Muscle layer of colon (tissue), 2 donors: ENCODE data around the gene RBBP4.

Experiments used
- H3K27ac ChIP-seq: one replicate; pipeline ENCODE4 v1.7.0; 2013; ENCODE audit warnings: low read depth, mild to moderate bottlenecking, low read length, moderate library complexity
- H3K27me3 ChIP-seq, 2 donors: one replicate each; pipeline ENCODE4 v1.7.0; 2013; ENCODE audit warnings: low read length in 2 of 2, mild to moderate bottlenecking in 2 of 2; ENCODE audit not compliant: insufficient read depth in 2 of 2, control insufficient read depth in 1 of 2
- H3K36me3 ChIP-seq: one replicate; pipeline ENCODE4 v1.7.0; 2013; ENCODE audit warnings: mild to moderate bottlenecking, low read length; ENCODE audit not compliant: insufficient read depth
- H3K4me1 ChIP-seq: one replicate; pipeline ENCODE4 v1.7.0; 2013; ENCODE audit warnings: mild to moderate bottlenecking, low read length; ENCODE audit not compliant: insufficient read depth
- H3K4me3 ChIP-seq, 2 donors: one replicate each; pipeline ENCODE4 v1.7.0; 2013; ENCODE audit warnings: low read length in 2 of 2, low read depth in 1 of 2, mild to moderate bottlenecking in 1 of 2, moderate library complexity in 1 of 2
- H3K9ac ChIP-seq: one replicate; pipeline ENCODE4 v1.7.0; 2013; ENCODE audit warnings: low read length
- H3K9me3 ChIP-seq: one replicate; pipeline ENCODE4 v1.7.0; 2013; ENCODE audit warnings: mild to moderate bottlenecking, low read length
- donor health status: abdominal sarcoma.
- donor health status: Adenocarcinoma of cecum.

The RBBP4 gene

DNA sequence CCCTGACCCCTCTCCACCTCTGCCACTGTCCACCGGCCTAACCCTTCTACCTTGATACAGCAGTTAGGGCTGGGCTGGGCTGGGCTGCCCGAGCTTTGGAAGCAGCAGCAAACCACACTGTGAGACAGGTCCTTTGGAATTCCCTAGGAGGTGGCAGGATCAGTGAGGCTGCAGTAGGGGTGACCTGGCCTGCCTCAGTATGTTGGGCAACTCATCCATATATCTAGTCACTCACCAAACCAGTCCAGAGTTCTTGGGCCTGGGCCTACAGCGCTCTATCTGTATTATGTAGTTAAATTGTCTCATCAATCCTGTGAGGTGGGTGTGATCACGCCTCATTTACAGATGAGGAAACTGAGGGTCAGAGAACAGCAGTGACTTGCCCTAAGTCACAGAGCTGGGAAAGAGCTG, 64.9 kb downstream of the RBBP4 start:
- no peak overlapping the region for H3K9ac ChIP-seq

DNA sequence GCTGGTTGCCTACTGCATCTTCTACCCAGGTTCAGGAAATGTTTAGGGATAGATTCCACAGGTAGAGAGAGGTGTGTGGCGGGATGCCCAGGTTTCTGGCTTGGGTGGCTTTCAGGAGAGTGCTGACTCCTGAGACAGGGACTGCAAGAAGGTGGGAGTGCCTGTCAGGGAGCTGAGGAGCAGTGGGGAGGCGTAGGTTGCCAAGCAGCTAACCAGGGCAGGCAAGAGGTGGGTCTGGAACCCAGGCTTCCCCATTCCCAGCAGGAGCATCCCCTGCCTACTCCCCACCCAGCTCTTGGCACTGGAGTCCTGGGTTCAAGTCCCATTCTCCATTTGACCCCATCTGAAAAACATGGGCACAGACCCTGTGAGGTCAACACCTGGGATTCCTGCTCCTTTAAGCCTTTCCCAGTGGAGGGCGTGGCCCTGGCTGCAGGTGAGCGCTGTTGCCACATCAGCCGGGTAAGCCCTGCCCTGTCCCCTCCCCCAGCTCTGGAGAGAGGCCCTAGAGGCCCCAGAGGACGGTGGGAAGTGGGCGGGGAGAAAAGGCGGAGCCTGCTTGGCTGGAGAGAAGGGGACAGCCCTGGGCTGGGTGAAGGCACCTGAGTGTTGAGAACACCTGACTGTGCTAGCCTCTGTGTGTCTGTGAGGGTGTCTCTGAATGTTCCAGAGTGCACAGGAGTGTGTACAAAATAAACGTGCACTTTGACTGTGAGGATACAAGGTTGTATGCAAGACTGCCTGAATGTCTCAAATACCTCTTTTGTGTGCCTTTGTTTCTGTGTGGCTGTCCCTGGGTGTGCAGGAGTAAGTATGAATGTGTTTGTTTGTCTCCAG, 65.5 kb downstream of the RBBP4 start:
- Histone ChIP-seq H3K9me3 (no peaks in the 10 kb centered on the region), H3K4me1 (no peaks in the 10 kb centered on the region), H3K4me3 (no peak overlapping the region), H3K27ac (no peak overlapping the region), H3K36me3 (no peaks in the 10 kb centered on the region), H3K9ac (no peak overlapping the region), H3K27me3 (no peaks in the 10 kb centered on the region)

More for the DNA sequence above, 64.9 kb downstream of the RBBP4 start:
- no peak overlapping the region for H3K4me3 ChIP-seq
- no peaks in the 10 kb centered on the region for H3K36me3 ChIP-seq
- no peak overlapping the region for H3K27ac ChIP-seq
- no peaks in the 10 kb centered on the region for H3K4me1 ChIP-seq
- H3K9me3 ChIP-seq: no peaks in the 10 kb centered on the region
- H3K27me3 ChIP-seq: no peaks in the 10 kb centered on the region

- Histone ChIP-seq H3K9me3 (no peaks in the 10 kb centered on the region), H3K4me3 (no peak overlapping the region), H3K4me1 (no peaks in the 10 kb centered on the region), H3K36me3 (no peaks in the 10 kb centered on the region), H3K27me3 (no peaks in the 10 kb centered on the region), H3K27ac (no peak overlapping the region), H3K9ac (no peak overlapping the region)
Measured at GRCh38 chr1:32717503-32717902, 66.5 kb downstream of the RBBP4 start.

GRCh38 chr1:32718036-32718435, 67.0 kb downstream of the RBBP4 start:
- Histone ChIP-seq H3K9me3 (no peaks in the 10 kb centered on the region), H3K9ac (no peak overlapping the region), H3K36me3 (no peaks in the 10 kb centered on the region), H3K27me3 (no peaks in the 10 kb centered on the region), H3K4me1 (no peaks in the 10 kb centered on the region), H3K4me3 (no peak overlapping the region), H3K27ac (no peak overlapping the region)

DNA sequence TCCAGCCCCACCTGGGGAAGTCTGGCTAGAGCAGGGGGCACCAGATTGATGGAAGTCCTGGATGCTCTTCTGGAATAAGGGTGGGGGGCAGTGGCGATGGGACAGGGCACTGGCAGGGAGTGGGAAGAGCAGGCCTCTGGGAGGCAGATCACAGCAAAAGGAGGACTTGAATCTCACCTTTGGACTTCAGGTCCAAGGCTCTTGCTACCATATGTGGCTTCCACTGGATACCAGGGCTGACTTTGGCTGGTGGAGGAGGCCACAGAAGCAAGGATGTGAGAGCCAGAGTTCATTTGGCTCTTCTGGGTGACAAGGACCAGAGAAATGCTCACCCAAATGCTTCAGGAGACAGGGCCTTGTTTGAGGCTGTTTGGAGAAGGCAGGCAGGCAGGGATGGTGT, 67.5 kb downstream of the RBBP4 start:
- H3K4me3 ChIP-seq: no peak overlapping the region
- no peaks in the 10 kb centered on the region for H3K27me3 ChIP-seq
- no peaks in the 10 kb centered on the region for H3K9me3 ChIP-seq
- H3K9ac ChIP-seq: no peak overlapping the region
- H3K4me1 ChIP-seq: no peaks in the 10 kb centered on the region
- H3K36me3 ChIP-seq: no peaks in the 10 kb centered on the region
- H3K27ac ChIP-seq: no peak overlapping the region

DNA sequence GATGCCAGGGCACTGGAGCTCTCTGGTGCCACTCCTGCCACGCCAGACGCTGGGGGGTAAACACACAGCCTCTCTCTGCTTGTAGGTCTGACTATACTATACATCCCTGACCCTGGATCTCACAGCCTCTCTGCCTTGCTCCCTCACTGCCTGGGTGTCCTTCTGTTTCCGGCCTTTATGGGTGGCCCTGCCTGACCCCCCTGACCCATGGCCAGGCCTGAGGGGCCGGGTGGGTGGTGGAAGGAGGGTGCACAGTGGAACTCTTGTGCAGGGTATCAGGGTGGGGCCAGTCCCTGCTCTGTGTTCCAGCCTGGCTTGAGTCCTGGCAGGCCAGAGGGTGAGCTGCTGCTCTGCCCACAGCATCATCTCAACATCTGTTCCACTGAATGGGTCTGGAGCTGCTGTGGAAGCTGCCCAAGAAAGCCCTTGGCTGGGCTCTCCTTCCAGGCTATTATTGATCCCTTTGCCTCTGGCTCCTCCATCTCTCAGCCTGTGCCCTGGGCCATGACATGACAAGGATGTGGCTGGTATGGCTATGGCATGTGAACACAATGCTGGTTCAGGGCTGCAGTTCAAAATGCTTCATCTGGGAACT, 68.8 kb downstream of the RBBP4 start:
- Histone ChIP-seq H3K27ac (no peak overlapping the region), H3K4me3 (no peak overlapping the region), H3K36me3 (no peaks in the 10 kb centered on the region), H3K9ac (no peak overlapping the region), H3K4me1 (no peaks in the 10 kb centered on the region), H3K9me3 (no peaks in the 10 kb centered on the region), H3K27me3 (no peaks in the 10 kb centered on the region)

DNA sequence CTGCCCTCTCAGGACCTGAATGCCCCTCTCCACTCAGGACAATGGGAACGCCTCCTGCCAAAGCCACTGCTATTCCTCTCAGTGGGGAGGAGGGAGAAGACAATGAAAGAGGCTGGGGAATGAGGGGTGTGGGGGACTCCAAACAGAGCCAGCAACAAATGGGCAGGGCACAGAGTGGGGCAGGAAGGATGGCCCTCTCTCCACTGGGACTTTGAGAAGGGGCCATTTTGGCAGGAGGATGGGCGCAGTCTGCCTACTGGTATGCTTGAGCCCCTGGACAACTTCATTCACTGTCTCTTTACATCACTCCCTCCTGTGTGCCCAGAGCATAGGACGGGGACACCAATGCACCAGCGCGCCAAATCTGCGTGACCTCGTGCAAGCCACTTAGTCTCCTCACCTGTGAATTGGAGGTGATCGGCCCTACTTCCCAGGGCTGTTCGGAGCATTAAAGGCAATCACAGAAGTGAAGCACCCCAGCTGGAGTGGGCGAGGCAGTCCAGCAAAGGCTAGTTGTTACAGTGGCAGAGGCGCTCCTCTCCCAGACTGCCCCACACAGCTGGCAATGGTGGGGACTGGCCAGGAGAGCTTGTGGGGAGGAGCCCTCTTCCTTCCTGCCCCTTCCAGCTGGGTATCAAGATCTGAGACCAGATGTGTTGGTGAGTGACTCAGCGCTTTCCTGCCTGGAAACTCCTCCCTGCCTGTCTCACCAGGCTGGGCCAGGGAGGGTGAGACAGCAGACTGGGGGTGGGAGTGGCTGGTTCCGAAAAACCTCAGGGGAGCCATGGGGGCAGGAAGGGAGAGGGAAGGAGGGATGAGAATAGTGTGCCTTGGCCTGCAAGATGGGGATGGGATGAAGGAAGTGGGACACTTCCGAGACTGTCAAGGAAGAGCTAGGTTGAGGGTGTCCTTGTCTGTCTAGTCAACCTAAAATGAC, 73.9 kb downstream of the RBBP4 start:
- Histone ChIP-seq H3K9ac (no peak overlapping the region), H3K27me3 (no peaks in the 10 kb centered on the region), H3K9me3 (no peaks in the 10 kb centered on the region), H3K4me3 (no peak overlapping the region), H3K27ac (no peak overlapping the region), H3K36me3 (no peaks in the 10 kb centered on the region), H3K4me1 (no peaks in the 10 kb centered on the region)

DNA sequence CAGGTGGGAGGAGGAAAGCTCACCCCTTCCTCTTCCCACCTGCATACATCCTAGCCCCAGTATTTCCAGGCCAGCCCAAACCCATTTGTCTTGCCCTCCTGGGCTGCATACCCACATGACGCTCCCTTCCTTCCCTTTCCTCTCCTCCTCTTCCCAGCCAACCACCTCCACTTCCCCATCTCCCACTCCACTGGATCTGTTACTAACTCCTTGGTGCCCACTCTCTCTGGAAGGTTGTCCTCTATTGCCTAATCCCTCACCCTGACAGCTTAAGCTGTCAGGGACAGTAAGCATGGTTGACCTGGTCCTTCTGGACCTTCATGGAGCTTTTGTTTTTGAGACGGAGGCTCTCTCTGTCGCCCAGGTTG, 74.6 kb downstream of the RBBP4 start:
- Histone ChIP-seq H3K4me3 (no peak overlapping the region), H3K36me3 (no peaks in the 10 kb centered on the region), H3K27ac (no peak overlapping the region), H3K4me1 (no peaks in the 10 kb centered on the region), H3K9ac (no peak overlapping the region), H3K27me3 (no peaks in the 10 kb centered on the region), H3K9me3 (no peaks in the 10 kb centered on the region)

GRCh38 chr1:32727876-32728275, 76.9 kb downstream of the RBBP4 start:
- H3K4me3 ChIP-seq: no peak overlapping the region
- H3K27me3 ChIP-seq: no peaks in the 10 kb centered on the region

DNA sequence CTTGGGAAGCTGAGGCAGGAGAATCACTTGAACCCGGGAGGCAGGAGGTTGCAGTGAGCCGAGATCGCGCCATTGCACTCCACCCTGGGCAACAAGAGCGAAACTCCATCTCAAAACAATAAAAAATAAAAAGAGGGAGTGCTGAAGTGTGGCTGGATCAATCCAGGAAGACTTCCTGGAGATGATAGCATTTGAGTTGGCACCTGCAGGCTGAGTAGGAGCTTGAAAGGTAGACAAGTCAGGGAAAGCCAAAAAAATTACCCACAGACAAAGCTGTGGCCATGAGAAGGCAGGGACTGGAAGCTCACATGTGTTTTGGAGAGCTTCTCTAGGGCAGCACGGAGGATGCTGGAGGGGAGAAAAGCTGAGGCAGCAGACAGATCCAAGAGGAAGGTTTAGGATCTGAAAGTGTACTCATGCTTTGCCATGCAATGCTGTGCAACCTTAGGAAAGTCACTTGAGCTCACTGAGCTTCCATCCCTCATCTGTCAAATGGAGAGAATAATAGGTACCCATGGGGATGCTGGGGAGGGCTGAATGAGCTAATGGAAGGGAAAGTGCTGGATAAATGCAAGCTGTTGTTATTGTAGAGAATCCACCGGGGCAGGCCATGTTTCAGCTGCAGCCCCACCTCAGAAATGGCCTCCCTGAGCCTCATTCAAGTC, 77.5 kb downstream of the RBBP4 start:
- Histone ChIP-seq H3K4me3 (no peak overlapping the region), H3K9ac (no peak overlapping the region), H3K4me1 (no peaks in the 10 kb centered on the region), H3K9me3 (no peaks in the 10 kb centered on the region), H3K27ac (no peak overlapping the region), H3K27me3 (no peaks in the 10 kb centered on the region), H3K36me3 (no peaks in the 10 kb centered on the region)

More at GRCh38 chr1:32727876-32728275, 76.9 kb downstream of the RBBP4 start:
- no peak overlapping the region for H3K27ac ChIP-seq
- H3K9me3 ChIP-seq: no peaks in the 10 kb centered on the region
- H3K4me1 ChIP-seq: no peaks in the 10 kb centered on the region
- H3K9ac ChIP-seq: no peak overlapping the region
- no peaks in the 10 kb centered on the region for H3K36me3 ChIP-seq
